Adrenal gland (tissue), 5 donors: Measurements from ENCODE around the gene MACF1.

Experiments used
- POLR2A ChIP-seq, 2 donors: fragments of 450-650 bp; IDR thresholded peaks; one replicate each; pipeline ENCODE4 v1.6.1; 2017; ENCODE audit warnings: antibody characterized with exemption in 2 of 2, mild to moderate bottlenecking in 2 of 2, moderate library complexity in 1 of 2
- TF ChIP-seq, protein P1 (sequence below), 6 experiments: fragments of 450-650 bp in 4 of 6; fragments of 200-600 bp in 2 of 6; sonication (generic) in 1 of 6; IDR thresholded peaks; 1 replicate in 5 of 6; 2 replicates in 1 of 6; pipeline versions ENCODE4 v1.5.1 to v1.8.0; 2016 to 2021; ENCODE audit warnings: antibody characterized with exemption in 6 of 6, mild to moderate bottlenecking in 2 of 6, moderate library complexity in 1 of 6
- donor health status: DM: no; HTN: no; CAD: no.

DNA sequence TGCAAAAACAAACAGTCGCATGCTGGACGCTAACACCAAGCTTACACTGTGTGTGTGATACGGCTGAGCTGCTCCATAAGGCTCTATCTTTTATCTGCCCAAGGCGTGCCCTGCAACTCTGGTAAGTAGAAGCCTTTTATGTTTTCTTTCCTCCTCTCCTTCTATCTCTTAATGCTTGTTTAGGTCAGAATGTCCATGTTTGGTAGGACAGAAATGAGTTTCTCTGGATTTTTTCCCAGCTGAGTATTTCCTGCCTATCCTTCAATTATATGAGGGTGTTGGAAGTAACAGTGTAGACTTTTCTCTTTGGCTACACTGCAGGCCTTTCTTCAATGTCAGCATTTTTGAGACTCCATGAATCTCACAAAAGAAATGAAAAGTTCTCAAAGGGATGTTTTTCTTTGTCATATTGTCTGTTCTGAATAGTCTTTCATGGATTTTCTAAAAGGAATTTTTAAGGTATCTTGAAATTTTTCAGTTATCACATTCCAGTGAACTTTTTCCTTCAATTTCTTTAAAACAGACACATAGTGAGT, 124.2 kb downstream of the MACF1 start:
- TF ChIP-seq, protein P1, sequence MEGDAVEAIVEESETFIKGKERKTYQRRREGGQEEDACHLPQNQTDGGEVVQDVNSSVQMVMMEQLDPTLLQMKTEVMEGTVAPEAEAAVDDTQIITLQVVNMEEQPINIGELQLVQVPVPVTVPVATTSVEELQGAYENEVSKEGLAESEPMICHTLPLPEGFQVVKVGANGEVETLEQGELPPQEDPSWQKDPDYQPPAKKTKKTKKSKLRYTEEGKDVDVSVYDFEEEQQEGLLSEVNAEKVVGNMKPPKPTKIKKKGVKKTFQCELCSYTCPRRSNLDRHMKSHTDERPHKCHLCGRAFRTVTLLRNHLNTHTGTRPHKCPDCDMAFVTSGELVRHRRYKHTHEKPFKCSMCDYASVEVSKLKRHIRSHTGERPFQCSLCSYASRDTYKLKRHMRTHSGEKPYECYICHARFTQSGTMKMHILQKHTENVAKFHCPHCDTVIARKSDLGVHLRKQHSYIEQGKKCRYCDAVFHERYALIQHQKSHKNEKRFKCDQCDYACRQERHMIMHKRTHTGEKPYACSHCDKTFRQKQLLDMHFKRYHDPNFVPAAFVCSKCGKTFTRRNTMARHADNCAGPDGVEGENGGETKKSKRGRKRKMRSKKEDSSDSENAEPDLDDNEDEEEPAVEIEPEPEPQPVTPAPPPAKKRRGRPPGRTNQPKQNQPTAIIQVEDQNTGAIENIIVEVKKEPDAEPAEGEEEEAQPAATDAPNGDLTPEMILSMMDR (IDR thresholded peaks at IDR 0.05): no peak
- TF ChIP-seq POLR2A (IDR thresholded peaks at IDR 0.05): no peak
